ENCODE data around the gene TAS2R31. TPM values are rescaled to one million over a fixed set of nuclear protein-coding genes. Genes with fewer than 3 reads are reported as not detected.

Gene TAS2R31
- total RNA-seq, 1 donor from 2014 or later = 1.7 TPM

DNA sequence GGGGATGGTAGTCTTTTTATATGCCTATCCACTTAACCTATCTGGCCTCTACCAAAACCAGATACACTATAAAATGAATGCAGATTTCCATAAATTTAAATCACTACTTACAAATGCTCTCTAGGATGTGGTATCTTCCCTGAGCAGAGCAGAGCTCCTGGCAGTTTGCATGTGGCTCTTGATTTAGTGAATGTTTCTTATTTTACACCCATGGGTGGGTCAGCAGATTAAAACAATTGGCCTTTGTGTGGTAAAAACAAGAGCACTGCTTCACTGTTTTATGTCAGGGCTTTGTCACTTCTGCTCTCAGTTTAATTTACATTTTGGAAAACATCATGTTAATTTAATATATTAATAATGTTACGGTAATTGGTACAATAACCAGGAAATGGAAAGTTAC, 14.3 kb downstream of the TAS2R31 start:
- no peaks in the 10 kb centered on the region for H3K4me1 Mint-ChIP-seq (ENCODE audit: low read depth)
- H3K4me3 Mint-ChIP-seq (ENCODE audit: unreplicated experiment) = no peak overlapping the region
- H3K27ac Mint-ChIP-seq (ENCODE audit: unreplicated experiment) = no peak overlapping the region
- no peaks in the 10 kb centered on the region for H3K9me3 Mint-ChIP-seq (ENCODE audit: low read depth)
- no peaks in the 10 kb centered on the region for H3K36me3 Mint-ChIP-seq (ENCODE audit: low read depth)
- DNase-seq (ENCODE audit: low spot score) = no peak
- TF ChIP-seq, protein P1, sequence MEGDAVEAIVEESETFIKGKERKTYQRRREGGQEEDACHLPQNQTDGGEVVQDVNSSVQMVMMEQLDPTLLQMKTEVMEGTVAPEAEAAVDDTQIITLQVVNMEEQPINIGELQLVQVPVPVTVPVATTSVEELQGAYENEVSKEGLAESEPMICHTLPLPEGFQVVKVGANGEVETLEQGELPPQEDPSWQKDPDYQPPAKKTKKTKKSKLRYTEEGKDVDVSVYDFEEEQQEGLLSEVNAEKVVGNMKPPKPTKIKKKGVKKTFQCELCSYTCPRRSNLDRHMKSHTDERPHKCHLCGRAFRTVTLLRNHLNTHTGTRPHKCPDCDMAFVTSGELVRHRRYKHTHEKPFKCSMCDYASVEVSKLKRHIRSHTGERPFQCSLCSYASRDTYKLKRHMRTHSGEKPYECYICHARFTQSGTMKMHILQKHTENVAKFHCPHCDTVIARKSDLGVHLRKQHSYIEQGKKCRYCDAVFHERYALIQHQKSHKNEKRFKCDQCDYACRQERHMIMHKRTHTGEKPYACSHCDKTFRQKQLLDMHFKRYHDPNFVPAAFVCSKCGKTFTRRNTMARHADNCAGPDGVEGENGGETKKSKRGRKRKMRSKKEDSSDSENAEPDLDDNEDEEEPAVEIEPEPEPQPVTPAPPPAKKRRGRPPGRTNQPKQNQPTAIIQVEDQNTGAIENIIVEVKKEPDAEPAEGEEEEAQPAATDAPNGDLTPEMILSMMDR (IDR thresholded peaks at IDR 0.05) = no peak
- no peaks in the 10 kb centered on the region for H3K27me3 Mint-ChIP-seq (ENCODE audit: low read depth)

DNA sequence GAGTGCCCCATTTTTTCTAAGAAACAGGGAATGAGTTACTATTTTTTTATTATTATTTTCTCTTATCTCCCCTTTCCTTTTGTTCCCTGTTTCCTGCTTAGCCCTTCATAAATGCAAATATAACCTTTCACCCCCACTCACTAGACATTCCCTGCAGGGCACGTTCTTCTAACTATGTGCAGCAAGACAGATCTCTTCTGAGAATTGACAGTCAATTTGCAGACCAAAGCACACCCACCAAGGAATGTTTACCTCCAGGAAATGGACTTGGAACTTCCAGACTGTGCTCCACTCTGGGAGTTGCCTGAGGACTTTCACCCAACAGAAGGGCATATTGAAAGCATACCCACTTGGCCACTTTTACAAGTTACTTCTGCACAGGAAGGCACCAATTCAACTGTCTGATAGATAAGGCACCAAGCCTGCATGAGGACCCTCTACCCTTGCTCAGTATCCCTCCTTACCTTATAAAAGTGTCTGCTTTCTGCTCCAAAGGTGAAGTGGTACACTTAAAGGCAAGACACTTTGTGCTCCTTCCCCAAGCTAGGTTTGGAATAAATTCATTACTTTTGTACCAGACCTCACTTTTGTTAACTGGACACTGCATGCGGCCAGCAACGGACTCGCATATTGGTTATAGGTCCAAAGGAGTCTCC, 15.3 kb downstream of the TAS2R31 start:
- H3K4me3 Mint-ChIP-seq (ENCODE audit: unreplicated experiment) = no peak overlapping the region
- no peak overlapping the region for H3K27ac Mint-ChIP-seq (ENCODE audit: unreplicated experiment)
- TF ChIP-seq, protein P1 (IDR thresholded peaks at IDR 0.05) = no peak
- H3K4me1 Mint-ChIP-seq (ENCODE audit: low read depth) = no peaks in the 10 kb centered on the region
- no peaks in the 10 kb centered on the region for H3K27me3 Mint-ChIP-seq (ENCODE audit: low read depth)
- no peaks in the 10 kb centered on the region for H3K9me3 Mint-ChIP-seq (ENCODE audit: low read depth)
- no peaks in the 10 kb centered on the region for H3K36me3 Mint-ChIP-seq (ENCODE audit: low read depth)
- no peak for DNase-seq (ENCODE audit: low spot score)

DNA sequence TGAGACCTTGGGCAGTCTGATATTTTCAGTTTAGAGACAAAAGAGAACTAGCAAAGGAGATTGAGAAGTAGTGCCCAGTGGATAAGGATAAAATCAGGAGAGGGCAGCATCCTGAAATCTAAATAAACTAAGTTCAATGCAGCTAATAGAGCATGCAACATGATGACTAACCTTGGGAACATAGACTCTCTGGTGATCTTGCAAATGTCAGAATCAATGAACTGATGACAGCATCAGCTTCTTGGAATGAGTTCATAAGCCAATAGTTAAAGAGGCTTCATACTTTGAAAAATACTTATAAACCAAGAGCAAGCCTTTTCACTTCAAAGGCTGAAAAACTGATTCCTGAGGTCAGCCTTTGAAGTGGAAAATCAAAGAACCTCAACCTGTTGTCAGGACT, 17.0 kb downstream of the TAS2R31 start:
- no peaks in the 10 kb centered on the region for H3K4me1 Mint-ChIP-seq (ENCODE audit: low read depth)
- no peaks in the 10 kb centered on the region for H3K27me3 Mint-ChIP-seq (ENCODE audit: low read depth)
- DNase-seq (ENCODE audit: low spot score) = no peak
- H3K36me3 Mint-ChIP-seq (ENCODE audit: low read depth) = no peaks in the 10 kb centered on the region
- H3K9me3 Mint-ChIP-seq (ENCODE audit: low read depth) = no peaks in the 10 kb centered on the region
- no peak overlapping the region for H3K27ac Mint-ChIP-seq (ENCODE audit: unreplicated experiment)
- no peak overlapping the region for H3K4me3 Mint-ChIP-seq (ENCODE audit: unreplicated experiment)
- TF ChIP-seq, protein P1 (IDR thresholded peaks at IDR 0.05) = no peak

DNA sequence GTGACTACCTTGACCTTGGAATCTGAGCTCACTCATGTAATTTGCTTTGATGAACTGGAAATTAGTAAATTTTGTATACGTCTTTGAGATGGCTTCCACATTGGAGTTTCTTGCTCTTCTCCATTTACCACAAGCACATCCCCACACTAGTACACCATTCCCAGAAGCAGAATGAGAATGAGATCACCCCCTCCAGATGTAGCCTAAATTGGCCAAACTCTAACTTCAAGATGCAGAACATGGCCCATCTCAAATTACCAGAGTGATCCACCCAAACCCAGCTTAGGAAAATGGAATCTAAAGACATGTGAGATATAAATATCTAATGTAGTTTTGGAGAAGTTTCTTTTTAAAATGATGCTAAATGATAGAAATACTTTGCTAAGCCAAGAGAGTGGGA, 23.6 kb downstream of the TAS2R31 start:
- no peaks in the 10 kb centered on the region for H3K4me1 Mint-ChIP-seq (ENCODE audit: low read depth)
- H3K4me3 Mint-ChIP-seq (ENCODE audit: unreplicated experiment) = no peak overlapping the region
- TF ChIP-seq, protein P1 (IDR thresholded peaks at IDR 0.05) = no peak
- no peaks in the 10 kb centered on the region for H3K27me3 Mint-ChIP-seq (ENCODE audit: low read depth)
- no peaks in the 10 kb centered on the region for H3K9me3 Mint-ChIP-seq (ENCODE audit: low read depth)
- no peaks in the 10 kb centered on the region for H3K36me3 Mint-ChIP-seq (ENCODE audit: low read depth)
- DNase-seq (ENCODE audit: low spot score) = no peak
- no peak overlapping the region for H3K27ac Mint-ChIP-seq (ENCODE audit: unreplicated experiment)

DNA sequence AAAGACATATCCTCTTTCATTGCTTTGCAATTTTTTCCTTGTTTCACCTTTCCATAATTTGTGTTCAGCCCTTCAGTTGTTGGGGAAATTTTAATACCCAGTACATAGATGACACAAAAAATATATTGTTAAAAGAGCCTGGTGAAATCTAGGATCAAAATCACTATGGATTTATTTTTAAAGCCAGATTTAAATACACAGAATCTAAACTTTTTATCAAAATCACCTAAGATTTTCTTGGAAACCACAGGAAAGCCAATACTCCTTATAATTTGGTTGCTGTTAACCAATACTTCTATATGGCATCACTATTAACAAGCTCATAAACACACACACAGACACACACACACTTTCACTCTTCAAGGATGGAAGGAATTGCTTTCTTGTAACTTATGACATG, 33.0 kb downstream of the TAS2R31 start, which contains the start of gene TAS2R20:
Gene TAS2R20, minus strand, starts transcription at position 101 of the 400 bp plus-strand sequence. CDS start 429 bp downstream, outside the sequence.
- no peak within 1 kb of the TSS for H3K27ac Mint-ChIP-seq (ENCODE audit: unreplicated experiment)
- peaks cover 4% of the 10 kb centered on the region for H3K9me3 Mint-ChIP-seq (ENCODE audit: low read depth)
- peaks cover 10% of the 10 kb centered on the region for H3K36me3 Mint-ChIP-seq (ENCODE audit: low read depth)

More for the DNA sequence above, 33.0 kb downstream of the TAS2R31 start, which contains the start of gene TAS2R20:
- Mint-ChIP-seq H3K4me3 (ENCODE audit: unreplicated experiment) (no peak within 1 kb of the TSS), H3K27me3 (ENCODE audit: low read depth) (no peaks in the 10 kb centered on the region), H3K4me1 (ENCODE audit: low read depth) (no peaks in the 10 kb centered on the region)
- TF ChIP-seq, protein P1 (IDR thresholded peaks at IDR 0.05) = no peak
- no peak for DNase-seq (ENCODE audit: low spot score)
